Parathyroid adenoma (tissue), 2 donors: Measurements from ENCODE around the gene PPM1E.

Source experiments
- H2AFZ ChIP-seq: fragments of 300-600 bp; sonication (generic); one replicate; pipeline ENCODE4 v1.7.0; 2017; ENCODE audit warnings: antibody characterized with exemption, mild to moderate bottlenecking
- H3K27ac ChIP-seq: fragments of 300-600 bp; sonication (generic); one replicate; pipeline ENCODE4 v1.7.0; 2017
- H3K27me3 ChIP-seq: fragments of 300-600 bp; sonication (generic); one replicate; pipeline ENCODE4 v1.7.0; 2017; ENCODE audit warnings: low read length; ENCODE audit not compliant: control insufficient read depth, insufficient read depth
- H3K36me3 ChIP-seq: fragments of 300-600 bp; sonication (generic); one replicate; pipeline ENCODE4 v1.7.0; 2017; ENCODE audit warnings: low read length; ENCODE audit not compliant: control insufficient read depth, insufficient read depth
- H3K4me1 ChIP-seq: fragments of 300-600 bp; sonication (generic); one replicate; pipeline ENCODE4 v1.7.0; 2017; ENCODE audit warnings: control low read depth
- H3K4me2 ChIP-seq: fragments of 300-600 bp; sonication (generic); one replicate; pipeline ENCODE4 v1.7.0; 2017; ENCODE audit warnings: low read length
- H3K4me3 ChIP-seq: fragments of 300-600 bp; sonication (generic); one replicate; pipeline ENCODE4 v1.7.0; 2017; ENCODE audit warnings: low read depth, low read length
- H3K79me2 ChIP-seq: fragments of 300-600 bp; sonication (generic); one replicate; pipeline ENCODE4 v1.7.0; 2017; ENCODE audit warnings: control low read depth
- H3K9ac ChIP-seq: fragments of 300-600 bp; sonication (generic); one replicate; pipeline ENCODE4 v1.7.0; 2017; ENCODE audit warnings: mild to moderate bottlenecking
- H3K9me3 ChIP-seq: fragments of 300-600 bp; sonication (generic); one replicate; pipeline ENCODE4 v1.7.0; 2017; ENCODE audit warnings: low read length; ENCODE audit not compliant: control insufficient read depth
- TF ChIP-seq, protein P1 (sequence below): fragments of 300-600 bp; sonication (generic); IDR thresholded peaks from one replicate; pipeline ENCODE4 v1.7.0; 2017; ENCODE audit warnings: antibody characterized with exemption, mild to moderate bottlenecking
- donor health status: primary hyperparathyroidism.

PPM1E gene

DNA sequence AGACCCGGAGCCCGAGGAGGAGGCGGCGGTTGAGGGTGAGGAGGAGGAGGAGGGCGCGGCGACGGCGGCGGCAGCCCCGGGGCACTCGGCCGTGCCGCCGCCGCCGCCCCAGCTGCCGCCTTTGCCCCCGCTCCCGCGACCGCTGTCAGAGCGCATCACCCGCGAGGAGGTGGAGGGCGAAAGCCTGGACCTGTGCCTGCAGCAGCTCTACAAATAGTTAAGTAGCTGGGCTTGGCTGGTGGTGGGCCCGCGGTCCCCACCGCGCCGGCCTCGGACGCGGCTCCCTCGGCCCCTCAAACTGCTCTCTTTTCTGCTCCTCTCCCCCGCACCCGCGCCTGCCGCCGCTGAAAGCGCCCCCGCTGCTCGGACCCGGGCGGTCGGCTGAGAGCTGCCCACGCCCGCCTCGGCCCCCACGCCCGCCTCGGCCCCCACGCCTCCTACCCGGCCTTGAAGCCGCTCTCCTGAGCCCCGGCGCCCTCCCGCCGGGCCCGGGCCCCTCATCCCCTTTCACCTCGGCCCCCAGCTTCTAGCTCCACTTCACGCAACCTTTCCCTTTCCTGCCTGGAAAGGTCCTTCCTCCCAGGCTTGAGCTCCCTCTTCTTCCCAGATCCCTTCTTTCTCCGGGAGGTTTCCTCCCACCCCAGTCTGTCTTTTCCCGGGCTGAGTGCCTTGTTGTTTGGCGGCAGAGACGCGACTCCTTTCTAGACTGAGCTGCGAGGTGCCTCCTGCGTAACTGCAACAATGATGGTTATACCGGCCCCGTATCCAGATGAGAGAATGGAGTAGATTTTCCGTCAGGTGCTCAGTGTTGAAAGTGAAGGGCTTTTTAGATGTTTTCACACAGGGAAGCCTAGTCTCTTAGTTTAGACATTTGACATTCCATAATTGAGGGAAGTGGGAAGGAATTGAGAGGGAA lies 850 bp downstream of the PPM1E start:
- H3K9me3 ChIP-seq, result no peaks in the 10 kb centered on the region
- no peaks in the 10 kb centered on the region for H3K79me2 ChIP-seq
- peak overlapping the region; percentile 71 for H3K4me3 ChIP-seq
- H3K27ac ChIP-seq, result no peak overlapping the region
- H3K4me2 ChIP-seq, result peak overlapping the region; percentile 94
- no peaks in the 10 kb centered on the region for H3K36me3 ChIP-seq
- H3K4me1 ChIP-seq, result no peaks in the 10 kb centered on the region
- TF ChIP-seq, protein P1, sequence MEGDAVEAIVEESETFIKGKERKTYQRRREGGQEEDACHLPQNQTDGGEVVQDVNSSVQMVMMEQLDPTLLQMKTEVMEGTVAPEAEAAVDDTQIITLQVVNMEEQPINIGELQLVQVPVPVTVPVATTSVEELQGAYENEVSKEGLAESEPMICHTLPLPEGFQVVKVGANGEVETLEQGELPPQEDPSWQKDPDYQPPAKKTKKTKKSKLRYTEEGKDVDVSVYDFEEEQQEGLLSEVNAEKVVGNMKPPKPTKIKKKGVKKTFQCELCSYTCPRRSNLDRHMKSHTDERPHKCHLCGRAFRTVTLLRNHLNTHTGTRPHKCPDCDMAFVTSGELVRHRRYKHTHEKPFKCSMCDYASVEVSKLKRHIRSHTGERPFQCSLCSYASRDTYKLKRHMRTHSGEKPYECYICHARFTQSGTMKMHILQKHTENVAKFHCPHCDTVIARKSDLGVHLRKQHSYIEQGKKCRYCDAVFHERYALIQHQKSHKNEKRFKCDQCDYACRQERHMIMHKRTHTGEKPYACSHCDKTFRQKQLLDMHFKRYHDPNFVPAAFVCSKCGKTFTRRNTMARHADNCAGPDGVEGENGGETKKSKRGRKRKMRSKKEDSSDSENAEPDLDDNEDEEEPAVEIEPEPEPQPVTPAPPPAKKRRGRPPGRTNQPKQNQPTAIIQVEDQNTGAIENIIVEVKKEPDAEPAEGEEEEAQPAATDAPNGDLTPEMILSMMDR, result no peak
- no peak overlapping the region for H3K9ac ChIP-seq
- peak overlapping the region; percentile 96 for H2AFZ ChIP-seq
- no peaks in the 10 kb centered on the region for H3K27me3 ChIP-seq

DNA sequence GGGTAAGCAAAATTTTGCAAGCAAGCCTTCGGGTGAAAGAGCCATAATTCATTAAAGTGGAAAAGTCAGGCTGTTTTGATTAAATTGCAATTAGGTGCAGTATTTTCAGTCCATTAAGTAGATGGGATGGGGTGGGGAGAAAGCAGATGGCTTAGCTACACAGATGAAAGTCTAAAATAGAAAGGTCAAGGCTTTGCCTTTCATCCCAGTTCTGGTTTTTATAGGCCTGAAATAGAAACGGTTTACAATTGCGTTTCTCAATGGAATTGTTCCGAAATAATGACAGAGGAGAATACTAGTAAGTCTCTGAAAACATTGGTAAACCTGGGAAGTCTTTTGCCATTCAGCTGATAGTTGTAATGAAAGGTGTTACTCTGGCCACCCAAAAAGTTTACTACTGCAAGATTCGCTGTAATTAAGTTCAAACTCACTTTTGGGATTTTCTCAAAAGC lies 1.5 kb downstream of the PPM1E start:
- no peak overlapping the region for H3K9ac ChIP-seq
- H3K36me3 ChIP-seq, result no peaks in the 10 kb centered on the region
- no peak overlapping the region for H3K4me2 ChIP-seq
- TF ChIP-seq, protein P1, result no peak
- peak overlapping the region; percentile 71 for H3K4me3 ChIP-seq
- no peaks in the 10 kb centered on the region for H3K79me2 ChIP-seq
- H3K27ac ChIP-seq, result no peak overlapping the region
- H2AFZ ChIP-seq, result peak overlapping the region; percentile 96
- H3K9me3 ChIP-seq, result no peaks in the 10 kb centered on the region
- no peaks in the 10 kb centered on the region for H3K4me1 ChIP-seq
- no peaks in the 10 kb centered on the region for H3K27me3 ChIP-seq

DNA sequence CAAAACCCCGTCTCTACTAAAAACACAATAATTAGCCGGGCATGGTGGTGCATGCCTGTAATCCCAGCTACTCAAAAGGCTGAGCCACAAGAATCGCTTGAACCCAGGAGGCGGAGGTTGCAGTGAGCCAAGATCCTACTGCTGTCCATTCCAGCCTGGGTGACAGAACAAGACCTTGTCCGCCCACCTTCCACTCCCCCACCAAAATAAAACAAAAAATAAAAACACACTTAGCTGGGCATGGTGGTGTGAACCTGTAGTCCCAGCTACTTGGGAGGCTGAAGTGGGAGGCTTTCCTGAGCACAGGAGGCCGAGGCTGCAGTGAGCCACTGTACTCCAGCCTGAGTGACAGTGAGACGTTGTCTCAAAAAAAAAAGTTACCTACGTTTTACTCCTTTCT lies 3.2 kb downstream of the PPM1E start:
- H3K27me3 ChIP-seq, result no peaks in the 10 kb centered on the region
- H3K27ac ChIP-seq, result no peak overlapping the region

DNA sequence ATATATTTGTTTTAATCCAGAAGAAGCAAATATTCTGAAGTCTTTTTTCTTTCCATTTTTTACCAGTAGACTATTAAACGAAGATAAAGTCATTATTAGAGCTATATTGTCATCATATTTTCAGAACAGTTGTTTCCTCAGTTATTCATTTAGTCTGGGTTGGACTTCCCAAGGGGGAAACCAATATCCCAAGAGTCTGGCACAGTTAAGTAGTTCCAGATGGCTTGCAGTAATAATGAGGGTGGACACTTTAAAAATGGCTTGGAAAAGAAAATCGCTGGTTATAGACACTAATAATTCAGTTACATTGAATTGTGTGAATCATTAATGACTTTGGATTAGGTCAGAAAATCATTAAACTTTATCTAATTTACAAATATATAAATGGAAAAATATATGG lies 3.9 kb downstream of the PPM1E start:
- Histone ChIP-seq H3K4me2 (no peak overlapping the region), H3K4me3 (no peak overlapping the region), H3K79me2 (no peaks in the 10 kb centered on the region), H3K27me3 (no peaks in the 10 kb centered on the region), H3K36me3 (no peaks in the 10 kb centered on the region), H3K27ac (no peak overlapping the region), H2AFZ (no peak overlapping the region), H3K4me1 (no peaks in the 10 kb centered on the region), H3K9me3 (no peaks in the 10 kb centered on the region), H3K9ac (no peak overlapping the region)
- TF ChIP-seq, protein P1, result no peak

More for the DNA sequence above, 3.2 kb downstream of the PPM1E start:
- no peak overlapping the region for H2AFZ ChIP-seq
- H3K9ac ChIP-seq, result no peak overlapping the region
- no peak overlapping the region for H3K4me3 ChIP-seq
- no peaks in the 10 kb centered on the region for H3K9me3 ChIP-seq
- TF ChIP-seq, protein P1, result no peak
- H3K79me2 ChIP-seq, result no peaks in the 10 kb centered on the region
- no peak overlapping the region for H3K4me2 ChIP-seq
- no peaks in the 10 kb centered on the region for H3K4me1 ChIP-seq
- no peaks in the 10 kb centered on the region for H3K36me3 ChIP-seq
